PC-3 (cell line): Measurements from ENCODE around the gene CENPF. TPM values are rescaled to one million over a fixed set of nuclear protein-coding genes. Genes with fewer than 3 reads are reported as not detected.

Experiments used
- ATAC-seq: fragments of 200-7000 bp; cut with Tn5 transposase; 2 replicates; pipeline ENCODE4 v1.9.1; 2020; ENCODE audit warnings: mild to moderate bottlenecking, moderate library complexity
- BruUV-seq: library from RNA; stranded (reverse); fragments of 400-500 nt; replicated peaks from 2 replicates; lab custom pipeline; 2021; lab: Mats Ljungman, UMichigan
- CTCF ChIA-PET: fragments of 300-600 bp; sonication (Branson Sonifier 250); formaldehyde crosslinking; loops from one replicate; lab custom pipeline; 2022; ENCODE audit warnings: antibody characterized with exemption; lab: Charles Lee
- POLR2A ChIA-PET: fragments of 300-600 bp; sonication (Branson Sonifier 250); formaldehyde crosslinking; loops from one replicate; lab custom pipeline; 2022; ENCODE audit warnings: antibody characterized with exemption; ENCODE audit not compliant: unreplicated experiment; lab: Charles Lee
- DNase-seq: peaks from one replicate; pipeline ENCODE4 v3.0.0-alpha.2; 2015
- H2AFZ ChIP-seq: fragments of 300-600 bp; sonication (generic); 2 replicates; pipeline ENCODE4 v1.6.0; 2016; ENCODE audit warnings: antibody characterized with exemption, low read length
- H3F3A ChIP-seq: fragments of 300-600 bp; sonication (generic); one replicate; pipeline ENCODE4 v1.6.0; 2017; ENCODE audit warnings: antibody characterized with exemption, low read length, control low read depth, mild to moderate bottlenecking; ENCODE audit not compliant: unreplicated experiment
- H3K27ac ChIP-seq: fragments of 300-600 bp; sonication (generic); 2 replicates; pipeline ENCODE4 v1.5.1; 2016; ENCODE audit warnings: mild to moderate bottlenecking, low read length
- H3K27me3 ChIP-seq: fragments of 300-600 bp; sonication (generic); 2 replicates; pipeline ENCODE4 v1.6.1; 2016; ENCODE audit warnings: low read length, mixed read lengths
- H3K36me3 ChIP-seq: fragments of 300-600 bp; sonication (generic); 2 replicates; pipeline ENCODE4 v1.6.1; 2016; ENCODE audit warnings: low read depth, mixed run types, low read length, mixed read lengths
- H3K4me1 ChIP-seq: fragments of 300-600 bp; sonication (generic); 2 replicates; pipeline ENCODE4 v1.5.1; 2016; ENCODE audit warnings: low read length; ENCODE audit not compliant: insufficient read depth
- H3K4me2 ChIP-seq: fragments of 300-600 bp; sonication (generic); 2 replicates; pipeline ENCODE4 v1.6.0; 2016; ENCODE audit warnings: low read length
- H3K4me3 ChIP-seq: fragments of 300-600 bp; sonication (generic); 2 replicates; pipeline ENCODE4 v1.5.1; 2016; ENCODE audit warnings: mild to moderate bottlenecking, low read length, mixed read lengths
- H3K79me2 ChIP-seq: fragments of 300-600 bp; sonication (generic); 2 replicates; pipeline ENCODE4 v1.6.1; 2017; ENCODE audit warnings: low read length, mixed read lengths
- H3K9ac ChIP-seq: fragments of 300-600 bp; sonication (generic); 2 replicates; pipeline ENCODE4 v1.6.0; 2016; ENCODE audit warnings: mild to moderate bottlenecking, low read length
- H3K9me2 ChIP-seq: fragments of 300-600 bp; sonication (generic); replicated peaks from 2 replicates; pipeline ENCODE4 v1.6.1; 2016; ENCODE audit warnings: mixed run types, low read length, mixed read lengths
- H3K9me3 ChIP-seq: fragments of 300-600 bp; sonication (generic); 2 replicates; pipeline ENCODE4 v1.6.1; 2016; ENCODE audit warnings: low read length, mixed read lengths
- H4K20me1 ChIP-seq: fragments of 300-600 bp; sonication (generic); 2 replicates; pipeline ENCODE4 v1.6.1; 2016; ENCODE audit warnings: low read length, mixed read lengths
- CTCF ChIP-seq: fragments of 300-600 bp; sonication (generic); conservative IDR thresholded peaks from 2 replicates; pipeline ENCODE4 v1.5.1; 2017; ENCODE audit warnings: antibody characterized with exemption, low read depth, mild to moderate bottlenecking, low read length
- EZH2 ChIP-seq: fragments of 300-600 bp; sonication (generic); IDR thresholded peaks from one replicate; pipeline ENCODE4 v1.6.1; 2017; ENCODE audit warnings: antibody characterized with exemption, mild to moderate bottlenecking, low read length; ENCODE audit not compliant: unreplicated experiment
- EZH2phosphoT487 ChIP-seq: fragments of 300-600 bp; sonication (generic); IDR thresholded peaks from 2 replicates; pipeline ENCODE4 v1.6.1; 2018; ENCODE audit warnings: mild to moderate bottlenecking, antibody characterized with exemption, low read length, borderline replicate concordance
- intact Hi-C: fragments of 100-400 bp; cut with micrococcal nuclease; formaldehyde crosslinking; loops from 2 replicates; pipeline ENCODE4 v1.9.0; 2023
- total RNA-seq: library from RNA; depleted of rRNA; stranded (reverse); fragments of >200 nt; gene quantifications from 2 replicates; pipeline ENCODE4 v1.2.3, GENCODE V29; 2014

Gene CENPF
- total RNA-seq, 1 experiment from 2014 or later: 92.6 TPM

GRCh38 chr1:214586621-214587020 lies 16.4 kb upstream of the CENPF start:
- BruUV-seq: no TSS peak
- no peak overlapping the region for H2AFZ ChIP-seq
- no peak overlapping the region for H3K4me2 ChIP-seq
- intact Hi-C loops: loop anchor here (5.0 kb wide), 2 partner anchors 139 to 324 kb away; no protein-coding TSS in a partner anchor
- no peaks in the 10 kb centered on the region for H3K36me3 ChIP-seq
- no peaks in the 10 kb centered on the region for H3K27me3 ChIP-seq
- no peak overlapping the region for H3K9ac ChIP-seq
- TF ChIP-seq EZH2phosphoT487 (no peak), EZH2 (no peak)
- DNase-seq: no peak
- no peak overlapping the region for H3K27ac ChIP-seq
- no peaks in the 10 kb centered on the region for H3K9me2 ChIP-seq
- no peaks in the 10 kb centered on the region for H4K20me1 ChIP-seq
- no peak overlapping the region for H3K4me3 ChIP-seq
- POLR2A ChIA-PET: interaction anchor here (0.5 kb wide), 1 partner anchor 325 kb away, joined by 5 read pairs; no protein-coding TSS in a partner anchor
- ATAC-seq: no peak
- CTCF ChIA-PET: interaction anchor here (0.6 to 0.7 kb wide), 3 partner anchors 156 to 1022 kb away, joined by 3 to 4 read pairs (median 3); no protein-coding TSS in a partner anchor
- H3K9me3 ChIP-seq: no peaks in the 10 kb centered on the region
- peaks cover 35% of the 10 kb centered on the region for H3K4me1 ChIP-seq
- no peaks in the 10 kb centered on the region for H3K79me2 ChIP-seq
- H3F3A ChIP-seq: no peaks in the 10 kb centered on the region

GRCh38 chr1:214587165-214587564 lies 15.8 kb upstream of the CENPF start:
- H4K20me1 ChIP-seq: no peaks in the 10 kb centered on the region
- no peak overlapping the region for H3K4me3 ChIP-seq
- POLR2A ChIA-PET: interaction anchor here (0.5 kb wide), 1 partner anchor 326 kb away, joined by 5 read pairs; no protein-coding TSS in a partner anchor
- H3K4me1 ChIP-seq: peaks cover 29% of the 10 kb centered on the region
- no peak overlapping the region for H3K27ac ChIP-seq
- H3K27me3 ChIP-seq: no peaks in the 10 kb centered on the region
- H3K36me3 ChIP-seq: no peaks in the 10 kb centered on the region
- no peaks in the 10 kb centered on the region for H3K9me2 ChIP-seq
- TF ChIP-seq CTCF (no peak), EZH2 (no peak), EZH2phosphoT487 (no peak)
- no peaks in the 10 kb centered on the region for H3K9me3 ChIP-seq
- no peak for DNase-seq
- no TSS peak for BruUV-seq
- no peak overlapping the region for H3K4me2 ChIP-seq
- H2AFZ ChIP-seq: no peak overlapping the region
- no peaks in the 10 kb centered on the region for H3K79me2 ChIP-seq
- H3K9ac ChIP-seq: no peak overlapping the region
- CTCF ChIA-PET: interaction anchor here (0.6 to 0.7 kb wide), 3 partner anchors 257 to 1021 kb away, joined by 3 to 4 read pairs (median 3); no protein-coding TSS in a partner anchor
- intact Hi-C loops: loop anchor here (5.0 kb wide), 2 partner anchors 140 to 325 kb away; no protein-coding TSS in a partner anchor
- no peak for ATAC-seq
- H3F3A ChIP-seq: no peaks in the 10 kb centered on the region

- Histone ChIP-seq H3K27me3 (no peaks in the 10 kb centered on the region), H3K4me1 (peaks cover 10% of the 10 kb centered on the region), H3K9ac (no peak overlapping the region), H3K4me2 (no peak overlapping the region), H3K79me2 (no peaks in the 10 kb centered on the region), H3K27ac (no peak overlapping the region), H4K20me1 (no peaks in the 10 kb centered on the region), H3F3A (no peaks in the 10 kb centered on the region), H3K9me2 (no peaks in the 10 kb centered on the region), H3K36me3 (no peaks in the 10 kb centered on the region), H3K4me3 (no peak overlapping the region), H2AFZ (no peak overlapping the region), H3K9me3 (no peaks in the 10 kb centered on the region)
- BruUV-seq: no TSS peak
- TF ChIP-seq EZH2 (no peak), CTCF (no peak), EZH2phosphoT487 (no peak)
- ATAC-seq (no peak), DNase-seq (no peak)
- intact Hi-C loops: loop anchor here (2.0 to 5.0 kb wide), 3 partner anchors 40 to 327 kb away; no protein-coding TSS in a partner anchor
- ChIA-PET POLR2A (no interaction called here), CTCF (no interaction called here)
Observed at GRCh38 chr1:214588963-214589597, 13.9 kb upstream of the CENPF start.
